NCI-H2171 treated with DMSO at 0.1 percent for 48 hours (cell line): ENCODE data around the gene SIMC1.

Experiments used
- DNase-seq: peaks from one replicate; lab custom pipeline; 2025; lab: John Stamatoyannopoulos, UW

SIMC1 gene

DNA sequence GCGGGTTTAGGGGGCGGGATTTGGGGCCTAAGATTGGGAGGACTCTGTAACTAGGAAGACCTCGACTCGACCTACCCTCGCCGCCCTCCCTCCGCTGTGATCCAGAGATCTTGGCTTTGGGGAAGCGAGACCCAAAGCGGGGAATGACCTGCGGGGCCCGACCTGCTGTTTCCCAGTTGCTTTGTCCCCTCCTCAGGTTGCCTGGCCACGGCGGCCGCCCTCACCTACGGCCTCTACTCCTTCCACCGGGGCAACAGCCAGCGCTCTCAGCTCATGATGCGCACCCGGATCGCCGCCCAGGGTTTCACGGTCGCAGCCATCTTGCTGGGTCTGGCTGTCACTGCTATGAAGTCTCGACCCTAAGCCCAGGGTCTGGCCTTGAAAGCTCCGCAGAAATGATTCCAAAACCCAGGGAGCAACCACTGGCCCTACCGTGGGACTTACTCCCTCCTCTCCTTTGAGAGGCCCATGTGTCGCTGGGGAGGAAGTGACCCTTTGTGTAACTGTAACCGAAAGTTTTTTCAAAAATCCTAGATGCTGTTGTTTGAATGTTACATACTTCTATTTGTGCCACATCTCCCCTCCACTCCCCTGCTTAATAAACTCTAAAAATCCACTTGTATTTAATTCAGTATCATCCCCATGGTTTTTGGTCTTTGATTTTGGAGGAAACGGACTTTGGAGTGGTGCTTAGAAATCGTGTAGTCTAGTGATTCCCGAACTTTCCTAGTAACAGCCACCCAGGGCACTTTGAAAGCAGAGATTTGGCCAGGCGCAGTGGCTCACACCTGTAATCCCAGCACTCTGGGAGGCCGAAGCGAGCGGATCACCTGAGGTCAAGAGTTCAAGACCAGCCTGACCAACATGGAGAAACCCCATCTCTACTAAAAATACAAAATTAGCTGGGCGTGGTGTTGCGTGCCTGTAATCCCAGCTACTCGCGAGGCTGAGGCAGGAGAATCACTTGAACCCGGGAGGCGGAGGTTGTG lies 151.2 kb downstream of the SIMC1 start:
- DNase-seq: peak; percentile 63

DNA sequence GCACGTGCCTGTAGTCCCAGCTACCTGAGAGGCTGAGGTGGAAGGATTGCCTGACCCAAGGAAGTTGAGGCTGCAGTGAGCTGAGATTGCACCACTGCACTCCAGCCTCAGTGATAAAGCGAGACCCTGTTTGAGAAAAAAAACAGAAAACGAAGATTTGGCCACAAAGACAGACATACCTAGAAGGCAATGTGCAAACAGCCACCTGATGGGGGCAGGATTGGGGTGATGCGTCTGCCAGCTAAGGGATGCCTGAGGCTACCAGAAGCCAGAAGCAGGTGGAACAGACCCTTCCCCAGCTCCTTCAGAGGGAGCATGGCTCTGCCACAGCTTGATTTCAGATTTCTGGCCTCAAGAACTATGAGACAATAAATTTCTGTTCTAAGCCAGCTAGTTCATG lies 153.3 kb downstream of the SIMC1 start:
- no peak for DNase-seq

DNA sequence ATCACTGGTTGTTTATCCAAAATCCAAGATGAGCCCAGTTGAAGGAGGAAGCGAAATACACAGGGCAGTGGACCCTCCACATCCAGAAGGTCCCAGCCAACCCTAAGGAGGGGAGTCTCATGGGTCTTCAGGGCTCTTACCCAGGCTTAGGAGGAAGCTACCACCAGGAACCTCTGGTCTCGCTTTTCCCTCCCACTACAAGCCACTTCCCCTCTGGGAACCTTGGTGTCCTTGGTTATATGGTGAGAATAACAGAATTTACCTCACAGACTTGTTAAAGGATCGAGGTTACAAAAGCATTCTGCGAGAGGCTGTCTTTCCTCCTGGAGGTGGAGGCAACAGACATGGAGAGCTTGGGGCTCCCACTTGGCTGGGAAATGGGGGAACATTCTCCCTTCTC lies 153.8 kb downstream of the SIMC1 start:
- DNase-seq: no peak

DNA sequence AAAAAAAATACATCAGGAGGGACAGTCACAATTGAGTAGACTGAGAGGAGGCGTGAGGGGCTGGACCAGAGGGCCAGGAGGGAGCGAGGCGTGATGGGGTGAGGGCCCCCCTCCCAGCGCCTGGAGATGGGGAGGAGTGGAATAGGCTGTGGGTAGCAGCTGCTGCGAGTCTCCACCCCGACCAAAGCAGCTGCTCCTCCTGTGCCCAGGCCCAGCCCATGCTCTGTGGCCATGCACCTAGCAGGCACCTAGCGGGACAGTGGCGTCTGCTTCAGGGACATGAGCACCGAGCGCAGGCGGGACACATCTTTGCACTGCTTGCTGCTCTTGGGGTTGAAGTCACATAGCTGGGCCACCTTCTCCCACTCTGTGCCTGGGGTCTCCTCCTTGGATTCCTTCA lies 154.3 kb downstream of the SIMC1 start:
- no peak for DNase-seq

DNA sequence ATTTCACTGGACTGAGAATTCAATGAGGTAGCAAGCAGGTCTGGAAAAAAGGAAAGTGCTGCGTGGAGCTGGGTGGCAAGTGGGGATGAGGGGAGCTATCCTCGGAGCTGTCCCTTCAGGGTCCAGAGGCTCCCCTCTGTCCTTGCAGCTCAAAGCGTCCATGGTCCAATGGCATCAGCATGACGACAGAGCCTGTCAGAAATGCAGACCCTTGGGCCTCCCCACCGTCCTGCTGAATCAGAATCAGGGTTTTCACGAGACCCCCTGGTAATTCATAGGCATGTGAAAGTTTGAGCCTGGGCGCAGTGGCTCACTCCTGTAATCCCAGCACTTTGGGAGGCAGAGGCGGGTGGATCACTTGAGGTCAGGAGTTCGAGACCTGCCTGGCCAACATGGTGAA lies 155.9 kb downstream of the SIMC1 start:
- DNase-seq: no peak

DNA sequence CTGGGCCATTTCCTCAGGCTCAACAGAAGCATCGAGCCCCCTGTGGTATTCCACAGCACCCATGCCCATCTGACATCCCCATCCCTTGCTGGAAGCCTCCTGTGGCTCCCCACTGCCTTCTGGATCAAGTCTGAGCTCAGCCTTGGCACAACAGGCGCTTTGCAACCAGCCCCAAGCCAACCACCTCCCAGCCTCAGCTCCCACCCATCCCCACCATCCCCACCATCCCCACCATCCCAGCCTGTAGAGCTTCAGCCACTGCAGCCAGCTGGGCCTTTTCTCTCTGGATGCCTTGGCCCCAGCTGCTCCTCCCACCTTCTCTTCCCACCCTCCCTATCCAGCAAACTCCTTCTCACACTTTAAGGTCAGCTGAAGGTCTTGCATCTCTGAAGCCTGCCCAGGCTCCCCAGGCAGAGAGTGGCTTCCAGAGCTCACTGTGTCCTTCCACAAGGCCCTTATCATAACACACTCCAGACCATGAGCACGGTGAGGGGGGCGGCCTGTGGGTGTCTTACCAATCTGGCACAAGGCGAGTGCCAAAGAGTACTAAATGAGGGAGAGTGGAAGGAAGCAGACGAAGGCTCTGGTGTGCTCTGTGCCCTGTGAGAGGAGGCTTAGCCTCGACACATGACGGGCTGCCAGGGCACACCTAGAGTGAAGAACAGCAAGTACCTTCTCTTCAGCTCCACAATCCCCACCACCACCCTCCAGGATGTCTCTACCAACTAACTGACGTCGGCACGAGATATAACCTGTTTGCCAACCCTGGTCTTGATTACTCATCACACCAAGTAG lies 156.9 kb downstream of the SIMC1 start:
- no peak for DNase-seq
